HG02981 (cell line): ENCODE data around the gene DNM3.

Experiments
- ATAC-seq: cut with Tn5 transposase; IDR thresholded peaks from one replicate; pipeline ENCODE4 v1.9.1; 2021; ENCODE audit warnings: mild to moderate bottlenecking, moderate library complexity; ENCODE audit not compliant: unreplicated experiment

The DNM3 gene

GRCh38 chr1:171868217-171868803 lies 27.0 kb downstream of the DNM3 start:
- ATAC-seq: no peak

GRCh38 chr1:171869097-171869496 lies 27.8 kb downstream of the DNM3 start:
- ATAC-seq: no peak

- ATAC-seq: no peak
These were observed 30.6 kb downstream of the DNM3 start for GRCh38 chr1:171871848-171872247.

- no peak for ATAC-seq
These were observed 31.1 kb downstream of the DNM3 start for GRCh38 chr1:171872430-171872829.

GRCh38 chr1:171873664-171874063 lies 32.4 kb downstream of the DNM3 start:
- no peak for ATAC-seq

GRCh38 chr1:171877701-171878100 lies 36.4 kb downstream of the DNM3 start:
- peak; percentile 76 for ATAC-seq

- ATAC-seq: no peak
These were observed 38.3 kb downstream of the DNM3 start for GRCh38 chr1:171879556-171879955.

- ATAC-seq: no peak
These were observed 40.1 kb downstream of the DNM3 start for GRCh38 chr1:171881442-171881841.

GRCh38 chr1:171883849-171884248 lies 42.6 kb downstream of the DNM3 start:
- ATAC-seq: no peak

- no peak for ATAC-seq
These were observed 43.2 kb downstream of the DNM3 start for GRCh38 chr1:171884475-171884874.

GRCh38 chr1:171890131-171890530 lies 48.8 kb downstream of the DNM3 start:
- no peak for ATAC-seq

GRCh38 chr1:171896936-171897703 lies 55.8 kb downstream of the DNM3 start:
- ATAC-seq: no peak

GRCh38 chr1:171898941-171899340 lies 57.6 kb downstream of the DNM3 start:
- ATAC-seq: no peak

- ATAC-seq: no peak
These were observed 58.5 kb downstream of the DNM3 start for GRCh38 chr1:171899838-171900237.

GRCh38 chr1:171901245-171901644 lies 59.9 kb downstream of the DNM3 start:
- ATAC-seq: no peak

- ATAC-seq: no peak
These were observed 61.2 kb downstream of the DNM3 start for GRCh38 chr1:171902527-171902926.

- ATAC-seq: no peak
These were observed 63.6 kb downstream of the DNM3 start for GRCh38 chr1:171904778-171905450.

GRCh38 chr1:171909711-171910110 lies 68.4 kb downstream of the DNM3 start:
- ATAC-seq: no peak

GRCh38 chr1:171910786-171911185 lies 69.5 kb downstream of the DNM3 start:
- ATAC-seq: no peak

GRCh38 chr1:171911506-171911905 lies 70.2 kb downstream of the DNM3 start:
- no peak for ATAC-seq

GRCh38 chr1:171912509-171913175 lies 71.3 kb downstream of the DNM3 start:
- no peak for ATAC-seq

- no peak for ATAC-seq
These were observed 72.1 kb downstream of the DNM3 start for GRCh38 chr1:171913385-171913784.
